OCI-LY1 (cell line): ENCODE data around the gene NUFIP2.

Experiments used
- EZH2 ChIP-seq: fragments of 200-600 bp; sonication (generic), shearing (Covaris generic); IDR thresholded peaks from 2 replicates; pipeline ENCODE4 v1.8.0; 2017; ENCODE audit warnings: borderline replicate concordance, mixed run types, mild to moderate bottlenecking, antibody characterized with exemption, low read length, moderate library complexity, mixed read lengths
- TF ChIP-seq, protein P1 (sequence below): fragments of 200-600 bp; sonication (generic), shearing (Covaris generic); IDR thresholded peaks from 2 replicates; pipeline ENCODE4 v1.5.1; 2017; ENCODE audit warnings: mild to moderate bottlenecking, antibody characterized with exemption, low read length, moderate library complexity, mixed read lengths

- TF ChIP-seq, protein P1, sequence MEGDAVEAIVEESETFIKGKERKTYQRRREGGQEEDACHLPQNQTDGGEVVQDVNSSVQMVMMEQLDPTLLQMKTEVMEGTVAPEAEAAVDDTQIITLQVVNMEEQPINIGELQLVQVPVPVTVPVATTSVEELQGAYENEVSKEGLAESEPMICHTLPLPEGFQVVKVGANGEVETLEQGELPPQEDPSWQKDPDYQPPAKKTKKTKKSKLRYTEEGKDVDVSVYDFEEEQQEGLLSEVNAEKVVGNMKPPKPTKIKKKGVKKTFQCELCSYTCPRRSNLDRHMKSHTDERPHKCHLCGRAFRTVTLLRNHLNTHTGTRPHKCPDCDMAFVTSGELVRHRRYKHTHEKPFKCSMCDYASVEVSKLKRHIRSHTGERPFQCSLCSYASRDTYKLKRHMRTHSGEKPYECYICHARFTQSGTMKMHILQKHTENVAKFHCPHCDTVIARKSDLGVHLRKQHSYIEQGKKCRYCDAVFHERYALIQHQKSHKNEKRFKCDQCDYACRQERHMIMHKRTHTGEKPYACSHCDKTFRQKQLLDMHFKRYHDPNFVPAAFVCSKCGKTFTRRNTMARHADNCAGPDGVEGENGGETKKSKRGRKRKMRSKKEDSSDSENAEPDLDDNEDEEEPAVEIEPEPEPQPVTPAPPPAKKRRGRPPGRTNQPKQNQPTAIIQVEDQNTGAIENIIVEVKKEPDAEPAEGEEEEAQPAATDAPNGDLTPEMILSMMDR: no peak
- TF ChIP-seq EZH2: no peak
Observed at GRCh38 chr17:29292992-29293889, 707 bp downstream of the NUFIP2 start.
